H1 (cell line): ENCODE data around the gene SH2D1B. TPM values are rescaled to one million over a fixed set of nuclear protein-coding genes. Genes with fewer than 3 reads are reported as not detected.

ENCODE experiments used
- CTCF ChIA-PET: fragments of 300-600 bp; sonication (Branson Sonifier 250); formaldehyde crosslinking; loops from one replicate; lab custom pipeline; 2021; ENCODE audit not compliant: partially characterized antibody; lab: Charles Lee
- POLR2A ChIA-PET: fragments of 300-600 bp; sonication (Branson Sonifier 250); formaldehyde crosslinking; loops from one replicate; lab custom pipeline; 2021; ENCODE audit warnings: inconsistent platforms; ENCODE audit not compliant: partially characterized antibody; lab: Charles Lee
- DNase-seq, 2 experiments: peaks; one replicate each; pipeline versions ENCODE4 v3.0.0 to v3.0.0-alpha.2; 2010 to 2022; ENCODE audit warnings: low spot score in 2 of 2, low read depth in 1 of 2, mixed read lengths in 1 of 2
- FAIRE-seq: peaks from 2 replicates; lab custom pipeline; 2011; peaks lifted over from hg19 to GRCh38; lab: Jason Lieb, UNC
- H2AFZ ChIP-seq: 2 replicates; pipeline ENCODE4 v1.8.1; 2012; ENCODE audit warnings: low read length, inconsistent platforms
- H2AK5ac ChIP-seq: 2 replicates; pipeline ENCODE4 v1.6.1; 2013; ENCODE audit warnings: low read depth, low read length
- H2BK120ac ChIP-seq: replicated peaks from 2 replicates; pipeline ENCODE3; 2013; ENCODE audit warnings: low read depth, low read length, inconsistent platforms
- H2BK12ac ChIP-seq: 2 replicates; pipeline ENCODE4 v1.6.1; 2013; ENCODE audit warnings: low read depth, low read length
- H2BK15ac ChIP-seq: 2 replicates; pipeline ENCODE4 v1.6.1; 2013; ENCODE audit warnings: low read length
- H2BK20ac ChIP-seq: 2 replicates; pipeline ENCODE4 v1.6.1; 2013; ENCODE audit warnings: low read length
- H2BK5ac ChIP-seq: 2 replicates; pipeline ENCODE4 v1.6.1; 2013; ENCODE audit warnings: low read depth, low read length
- H3K14ac ChIP-seq: 2 replicates; pipeline ENCODE4 v1.6.1; 2013; ENCODE audit warnings: inconsistent platforms; ENCODE audit not compliant: insufficient read length
- H3K18ac ChIP-seq: 2 replicates; pipeline ENCODE4 v1.6.1; 2013; ENCODE audit warnings: low read length; ENCODE audit errors: extremely low read depth
- H3K23ac ChIP-seq: 2 replicates; pipeline ENCODE4 v1.6.1; 2013; ENCODE audit warnings: inconsistent platforms; ENCODE audit not compliant: insufficient read length
- H3K23me2 ChIP-seq: 2 replicates; pipeline ENCODE4 v1.6.1; 2013; ENCODE audit warnings: low read depth, low read length
- H3K27ac ChIP-seq: 2 replicates; pipeline ENCODE4 v1.6.1; 2011; ENCODE audit warnings: low read depth, low read length, inconsistent platforms
- H3K27me3 ChIP-seq, 4 experiments: replicated peaks in 1 of 4; 1 replicate in 1 of 4; 2 replicates in 3 of 4; pipeline versions ENCODE4 v1.6.1 to v1.8.1; 2011 to 2013; ENCODE audit warnings: low read length in 3 of 4, mild to moderate bottlenecking in 3 of 4, inconsistent platforms in 2 of 4, mixed read lengths in 2 of 4, moderate library complexity in 1 of 4; ENCODE audit not compliant: control insufficient read depth in 3 of 4, insufficient read depth in 3 of 4; ENCODE audit errors: extremely low read depth in 1 of 4
- H3K36me3 ChIP-seq, 4 experiments: 2 replicates each; pipeline versions ENCODE4 v1.6.1 to v1.8.1; 2011 to 2013; ENCODE audit warnings: mild to moderate bottlenecking in 4 of 4, low read length in 3 of 4, moderate library complexity in 2 of 4, control low read depth in 1 of 4, inconsistent platforms in 1 of 4; ENCODE audit not compliant: insufficient read depth in 4 of 4, control insufficient read depth in 2 of 4
- H3K4ac ChIP-seq: replicated peaks from 2 replicates; pipeline ENCODE3; 2013; ENCODE audit warnings: low read length, low read depth, mixed read lengths, inconsistent platforms; ENCODE audit not compliant: insufficient read length
- H3K4me1 ChIP-seq, 4 experiments: replicated peaks in 1 of 4; 1 replicate in 1 of 4; 2 replicates in 3 of 4; pipeline versions ENCODE4 v1.6.1 to v1.8.1; 2011 to 2013; ENCODE audit warnings: low read length in 3 of 4, inconsistent platforms in 2 of 4, mixed read lengths in 1 of 4; ENCODE audit not compliant: insufficient read depth in 4 of 4, control insufficient read depth in 3 of 4
- H3K4me2 ChIP-seq, 2 experiments: 2 replicates each; pipeline versions ENCODE4 v1.6.1 to v1.8.1; 2011 to 2013; ENCODE audit warnings: low read depth in 2 of 2, low read length in 2 of 2, control low read depth in 1 of 2, inconsistent platforms in 1 of 2, mild to moderate bottlenecking in 1 of 2; ENCODE audit not compliant: insufficient read depth in 1 of 2
- H3K4me3 ChIP-seq, 4 experiments: fragments of 200-600, 300-600 bp in 1 of 4; sonication (generic), shearing (Covaris generic), sonication (Bioruptor Twin) in 1 of 4; 2 replicates each; pipeline versions ENCODE4 v1.5.1 to v1.8.1; 2011 to 2016; ENCODE audit warnings: low read length in 4 of 4, low read depth in 3 of 4, control low read depth in 2 of 4, inconsistent platforms in 2 of 4, mild to moderate bottlenecking in 2 of 4, mixed read lengths in 1 of 4, moderate library complexity in 1 of 4; ENCODE audit not compliant: insufficient read depth in 2 of 4; ENCODE audit errors: extremely low read depth in 1 of 4
- H3K56ac ChIP-seq: replicated peaks from 2 replicates; pipeline ENCODE3; 2013; ENCODE audit warnings: low read depth, mild to moderate bottlenecking, mixed read lengths, low read length, inconsistent platforms; ENCODE audit not compliant: insufficient read length
- H3K79me1 ChIP-seq: 2 replicates; pipeline ENCODE4 v1.6.1; 2013; ENCODE audit warnings: low read depth, low read length, control low read depth
- H3K79me2 ChIP-seq, 2 experiments: 2 replicates each; pipeline versions ENCODE4 v1.6.1 to v1.8.1; 2012 to 2013; ENCODE audit warnings: low read length in 2 of 2, mild to moderate bottlenecking in 2 of 2, inconsistent platforms in 1 of 2; ENCODE audit not compliant: insufficient read depth in 2 of 2, control insufficient read depth in 1 of 2
- H3K9ac ChIP-seq, 4 experiments: replicated peaks in 1 of 4; 1 replicate in 1 of 4; 2 replicates in 3 of 4; pipeline versions ENCODE4 v1.6.1 to v1.8.1; 2011 to 2013; ENCODE audit warnings: low read depth in 3 of 4, low read length in 3 of 4, control low read depth in 2 of 4, mild to moderate bottlenecking in 2 of 4, moderate library complexity in 2 of 4, inconsistent platforms in 1 of 4; ENCODE audit errors: extremely low read depth in 1 of 4
- H3K9me3 ChIP-seq, 2 experiments: 2 replicates each; pipeline versions ENCODE4 v1.6.1 to v1.8.1; 2012 to 2013; ENCODE audit warnings: mild to moderate bottlenecking in 2 of 2, moderate library complexity in 2 of 2, control low read depth in 1 of 2, inconsistent platforms in 1 of 2, low read depth in 1 of 2, low read length in 1 of 2, mixed read lengths in 1 of 2; ENCODE audit not compliant: insufficient read depth in 2 of 2
- H4K20me1 ChIP-seq, 2 experiments: replicated peaks in 1 of 2; 2 replicates each; pipeline versions ENCODE3 to v1.8.1; 2011 to 2013; ENCODE audit warnings: inconsistent platforms in 2 of 2, low read length in 2 of 2, mild to moderate bottlenecking in 1 of 2; ENCODE audit not compliant: insufficient read depth in 2 of 2, control insufficient read depth in 1 of 2
- H4K5ac ChIP-seq: 2 replicates; pipeline ENCODE4 v1.6.1; 2013; ENCODE audit warnings: low read length, low read depth, mixed read lengths, inconsistent platforms; ENCODE audit not compliant: insufficient read length
- H4K8ac ChIP-seq: 2 replicates; pipeline ENCODE4 v1.8.0; 2013; ENCODE audit warnings: mild to moderate bottlenecking, moderate library complexity, low read length, inconsistent platforms; ENCODE audit not compliant: insufficient read depth; ENCODE audit errors: extremely low read depth
- H4K91ac ChIP-seq: replicated peaks from 2 replicates; pipeline ENCODE3; 2013; ENCODE audit warnings: low read length, mixed read lengths, inconsistent platforms; ENCODE audit not compliant: insufficient read length
- CBX8 ChIP-seq: fragments of 300-800, 300-1000 bp; sonication (generic); IDR thresholded peaks from 2 replicates; pipeline ENCODE4 v1.7.1; 2016; ENCODE audit warnings: low read depth, low read length, borderline replicate concordance
- CHD2 ChIP-seq: IDR thresholded peaks from 2 replicates; pipeline ENCODE4 v1.6.1; 2012; ENCODE audit warnings: low read length, improper control_type of control experiment
- CREB1 ChIP-seq: IDR thresholded peaks from 2 replicates; pipeline ENCODE4 v1.6.1; 2012; ENCODE audit warnings: inconsistent platforms
- EGR1 ChIP-seq: IDR thresholded peaks from 2 replicates; pipeline ENCODE4 v1.6.1; 2011; ENCODE audit warnings: low read depth, low read length, borderline replicate concordance
- MAFK ChIP-seq: IDR thresholded peaks from 2 replicates; pipeline ENCODE4 v1.6.1; 2012; ENCODE audit warnings: low read depth, mild to moderate bottlenecking, improper control_type of control experiment, low read length
- POLR2AphosphoS5 ChIP-seq: IDR thresholded peaks from 2 replicates; pipeline ENCODE4 v1.6.1; 2011; ENCODE audit warnings: low read depth, low read length
- RNF2 ChIP-seq: fragments of 200-900, 300-1000 bp; sonication (generic); IDR thresholded peaks from 2 replicates; pipeline ENCODE4 v1.7.1; 2016; ENCODE audit warnings: borderline replicate concordance, low read depth, mild to moderate bottlenecking, antibody characterized with exemption, low read length; ENCODE audit not compliant: poor library complexity, severe bottlenecking; ENCODE audit errors: missing control alignments
- WGBS, 2 experiments: shearing (Covaris generic) in 1 of 2; methylation state at CpG; one replicate each; pipeline versions ENCODE4 v1.1.6 to v1.1.7; 2013 to 2015; ENCODE audit warnings: low lambda C conversion rate in 2 of 2, mixed read lengths in 2 of 2, inconsistent platforms in 1 of 2, low coverage in 1 of 2, missing lambda C conversion rate in 1 of 2; ENCODE audit not compliant: insufficient replicate concordance in 2 of 2, insufficient coverage in 1 of 2, insufficient read length in 1 of 2; ENCODE audit errors: extremely low coverage in 1 of 2, missing lambda C conversion rate in 1 of 2; 5-methylcytosine and 5-hydroxymethylcytosine counted together
- polyA plus RNA-seq, 7 experiments: library from polyadenylated mRNA; depleted of rRNA in 3 of 7; stranded (reverse) in 5 of 7; unstranded in 2 of 7; fragments of >200 nt in 5 of 7; fragments of 200-250 nt in 2 of 7; gene quantifications; 1 replicate in 5 of 7; 2 replicates in 1 of 7; 4 replicates in 1 of 7; pipeline versions ENCODE4 v1.2.1 to v1.2.3, GENCODE V29; 2011 to 2013; ENCODE audit warnings: missing spikeins in 2 of 7, mixed read lengths in 2 of 7
- total RNA-seq: library from RNA; stranded (reverse); fragmentation: NEBNext Ultra II Directional; extraction: Animal tissue kit (Norgen Biotek cat#: 25700); gene quantifications from 2 replicates; pipeline ENCODE4 v1.2.1, GENCODE V29; 2021
- TF ChIP-seq, protein P1 (sequence below): IDR thresholded peaks from 2 replicates; pipeline ENCODE4 v1.6.1; 2011; ENCODE audit warnings: low read length, improper control_type of control experiment

SH2D1B gene
- total and polyA plus RNA-seq, 2 of the 8 experiments (the other 6 are each of a cell fraction or from before 2014, with no cell fraction given): not detected

DNA sequence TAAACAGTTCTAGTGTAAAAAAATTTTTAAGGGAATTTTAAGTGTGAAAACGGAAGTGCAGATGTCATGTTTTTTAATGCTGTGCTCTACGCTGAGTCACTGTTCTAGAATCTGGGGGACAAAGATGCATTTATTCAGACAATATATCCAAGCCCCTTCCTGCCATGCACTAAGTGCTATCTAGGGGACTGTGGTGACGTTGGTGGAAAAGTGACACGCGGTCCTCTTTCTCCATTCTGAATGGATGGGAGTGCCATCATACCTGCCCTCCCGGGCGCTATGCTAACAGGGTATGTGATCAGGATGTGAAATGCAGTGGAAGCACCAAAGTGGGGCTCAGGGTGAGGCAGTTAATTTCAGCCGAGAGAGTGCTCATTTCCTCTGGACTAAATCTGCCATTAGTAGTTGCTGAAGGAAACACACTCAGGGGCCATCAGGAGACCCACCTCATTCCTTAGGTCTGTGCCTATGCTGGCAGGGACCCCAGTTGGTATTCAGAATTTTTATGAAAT is 23.8 kb downstream of the SH2D1B start:
- DNase-seq (no peak), FAIRE-seq (no peak)
- Histone ChIP-seq H2BK15ac (no peak overlapping the region), H3K4ac (no peak overlapping the region), H4K5ac (no peak overlapping the region), H4K91ac (no peak overlapping the region), H3K56ac (no peak overlapping the region), H3K23me2 (no peaks in the 10 kb centered on the region), H3K27me3 (no peaks in the 10 kb centered on the region), H2BK120ac (no peak overlapping the region), H3K4me2 (no peak overlapping the region), H3K23ac (no peak overlapping the region), H3K18ac (no peak overlapping the region), H2AFZ (no peak overlapping the region), H3K27ac (no peak overlapping the region), H3K9me3 (no peaks in the 10 kb centered on the region), H3K9ac (no peak overlapping the region), H2AK5ac (no peak overlapping the region), H3K14ac (no peak overlapping the region), H4K8ac (no peak overlapping the region), H2BK20ac (no peak overlapping the region), H2BK12ac (no peak overlapping the region), H3K4me1 (peaks cover 0 to 6% (median 1%) of the 10 kb centered on the region in 4 experiments; a peak in 4 of 7 replicates), H4K20me1 (no peaks in the 10 kb centered on the region), H2BK5ac (no peak overlapping the region), H3K79me1 (no peaks in the 10 kb centered on the region), H3K4me3 (no peak overlapping the region), H3K79me2 (no peaks in the 10 kb centered on the region), H3K36me3 (peaks cover 0 to 5% (median 2%) of the 10 kb centered on the region in 4 experiments; a peak in 1 of 8 replicates)
- no peak for TF ChIP-seq RNF2
- TF ChIP-seq, protein P1, sequence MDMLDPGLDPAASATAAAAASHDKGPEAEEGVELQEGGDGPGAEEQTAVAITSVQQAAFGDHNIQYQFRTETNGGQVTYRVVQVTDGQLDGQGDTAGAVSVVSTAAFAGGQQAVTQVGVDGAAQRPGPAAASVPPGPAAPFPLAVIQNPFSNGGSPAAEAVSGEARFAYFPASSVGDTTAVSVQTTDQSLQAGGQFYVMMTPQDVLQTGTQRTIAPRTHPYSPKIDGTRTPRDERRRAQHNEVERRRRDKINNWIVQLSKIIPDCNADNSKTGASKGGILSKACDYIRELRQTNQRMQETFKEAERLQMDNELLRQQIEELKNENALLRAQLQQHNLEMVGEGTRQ: no peak
- no peak for TF ChIP-seq CBX8
- TF ChIP-seq POLR2AphosphoS5: no peak
- no peak for TF ChIP-seq CHD2
- TF ChIP-seq EGR1: no peak
- TF ChIP-seq CREB1: no peak
- no peak for TF ChIP-seq MAFK
- WGBS, 2 experiments: 94% methylated on average over 8 of the region's 8 CpGs; no CpG with 5 or more reads in 1 of the 2 experiments
- POLR2A ChIA-PET: no interaction called here
- CTCF ChIA-PET: interaction anchor here (1.2 to 8.1 kb wide), 5 partner anchors 10 to 350 kb away, joined by 4 to 46 read pairs (median 19); no protein-coding TSS in a partner anchor
